K562 (cell line): ENCODE measurements around the gene ADD3. TPM values are rescaled to one million over a fixed set of nuclear protein-coding genes. Genes with fewer than 3 reads are reported as not detected.

Experiments used
- ARID3B ChIP-seq: fragments of 250-450 bp; sonication (Bioruptor Pico); IDR thresholded peaks from 2 replicates; pipeline ENCODE4 v1.4.0; 2020; ENCODE audit warnings: borderline replicate concordance
- ARNT ChIP-seq, 2 experiments: fragments of 450-650 bp; IDR thresholded peaks; 2 replicates each; pipeline ENCODE4 v1.6.1; 2016; ENCODE audit warnings: mild to moderate bottlenecking in 1 of 2
- ATF7 ChIP-seq: fragments of 450-650 bp; IDR thresholded peaks from 2 replicates; pipeline ENCODE4 v1.7.1; 2014; ENCODE audit warnings: mild to moderate bottlenecking, moderate library complexity
- BCL6 ChIP-seq: fragments of 250-450 bp; sonication (Bioruptor Pico); IDR thresholded peaks from 2 replicates; pipeline ENCODE4 v1.4.0; 2020
- C11orf30 ChIP-seq: fragments of 450-650 bp; IDR thresholded peaks from 2 replicates; pipeline ENCODE4 v1.6.1; 2016; ENCODE audit warnings: low read depth, mild to moderate bottlenecking
- DMBX1 ChIP-seq: fragments of 250-450 bp; sonication (Bioruptor Pico); IDR thresholded peaks from 2 replicates; pipeline ENCODE4 v1.8.0; 2022; ENCODE audit warnings: inconsistent platforms, mild to moderate bottlenecking, moderate library complexity, borderline replicate concordance
- DNMT1 ChIP-seq: fragments of 450-650 bp; IDR thresholded peaks from 2 replicates; pipeline ENCODE4 v1.6.1; 2016; ENCODE audit warnings: antibody characterized with exemption, mild to moderate bottlenecking
- ELK3 ChIP-seq: fragments of 450-650 bp; formaldehyde crosslinking; IDR thresholded peaks from 2 replicates; pipeline ENCODE4 v1.4.0; 2020; ENCODE audit warnings: mild to moderate bottlenecking
- FOXJ3 ChIP-seq: sonication (generic); formaldehyde crosslinking; IDR thresholded peaks from 2 replicates; pipeline ENCODE4 v1.4.0; 2020; ENCODE audit warnings: mild to moderate bottlenecking, missing genetic modification reagents
- FOXK1 ChIP-seq: sonication (generic); formaldehyde crosslinking; IDR thresholded peaks from 2 replicates; pipeline ENCODE4 v1.8.0; 2022; ENCODE audit warnings: missing genetic modification reagents, mild to moderate bottlenecking, borderline replicate concordance
- KLF16 ChIP-seq: IDR thresholded peaks from 2 replicates; pipeline ENCODE4 v1.6.1; 2016; ENCODE audit warnings: antibody characterized with exemption
- LARP7 ChIP-seq: fragments of 450-650 bp; IDR thresholded peaks from 2 replicates; pipeline ENCODE4 v1.6.1; 2016
- MAFG ChIP-seq: fragments of 450-650 bp; conservative IDR thresholded peaks from 2 replicates; pipeline ENCODE4 v1.6.1; 2016; ENCODE audit warnings: missing genetic modification characterization, missing compliant biosample characterization
- MXI1 ChIP-seq: IDR thresholded peaks from 2 replicates; pipeline ENCODE4 v1.6.1; 2011; ENCODE audit warnings: low read depth, mild to moderate bottlenecking, improper control_type of control experiment, low read length
- NONO ChIP-seq, 2 experiments: fragments of 200-400 bp in 1 of 2; fragments of 450-650 bp in 1 of 2; formaldehyde crosslinking in 1 of 2; IDR thresholded peaks; 2 replicates each; pipeline ENCODE4 v1.6.1; 2017; ENCODE audit warnings: low read depth in 2 of 2, mild to moderate bottlenecking in 2 of 2, moderate library complexity in 2 of 2, low read length in 1 of 2
- NRF1 ChIP-seq, 2 experiments: fragments of 450-650 bp; IDR thresholded peaks in 1 of 2; conservative IDR thresholded peaks in 1 of 2; 2 replicates each; pipeline ENCODE4 v1.6.1; 2014; ENCODE audit warnings: mild to moderate bottlenecking in 2 of 2
- RBM39 ChIP-seq: fragments of 200-400 bp; formaldehyde crosslinking; optimal IDR thresholded peaks from 2 replicates; pipeline ENCODE3; 2018; ENCODE audit warnings: low read depth, low read length
- SNRNP70 ChIP-seq: fragments of 200-400 bp; formaldehyde crosslinking; optimal IDR thresholded peaks from 2 replicates; pipeline ENCODE3; 2017; ENCODE audit warnings: low read depth, low read length
- VEZF1 ChIP-seq: fragments of 200-800 bp; sonication (Bioruptor generic); IDR thresholded peaks from 2 replicates; pipeline ENCODE4 v1.6.1; 2017; ENCODE audit warnings: missing genetic modification characterization, missing compliant biosample characterization
- ZC3H8 ChIP-seq: fragments of 450-650 bp; IDR thresholded peaks from 2 replicates; pipeline ENCODE4 v1.6.1; 2017
- ZNF436 ChIP-seq: fragments of 250-450, 450-650 bp; sonication (Bioruptor Pico); formaldehyde crosslinking; IDR thresholded peaks from 2 replicates; pipeline ENCODE4 v1.7.0; 2020; ENCODE audit warnings: mild to moderate bottlenecking
- ZNF639 ChIP-seq, 2 experiments: fragments of 200-800 bp in 1 of 2; sonication (Bioruptor generic) in 1 of 2; sonication (generic) in 1 of 2; formaldehyde crosslinking in 1 of 2; IDR thresholded peaks in 1 of 2; conservative IDR thresholded peaks in 1 of 2; 2 replicates each; pipeline versions ENCODE4 v1.5.0 to v1.6.1; 2016 to 2020; ENCODE audit warnings: missing compliant biosample characterization in 1 of 2, missing genetic modification characterization in 1 of 2, missing genetic modification reagents in 1 of 2
- ZNF76 ChIP-seq: fragments of 250-450 bp; sonication (Bioruptor Pico); IDR thresholded peaks from 2 replicates; pipeline ENCODE4 v1.4.0; 2020; ENCODE audit warnings: mild to moderate bottlenecking, moderate library complexity, borderline replicate concordance
- ZNF79 ChIP-seq: fragments of 250-450 bp; sonication (Bioruptor Pico); IDR thresholded peaks from 2 replicates; pipeline ENCODE4 v1.4.0; 2020; ENCODE audit warnings: low read depth, mild to moderate bottlenecking, moderate library complexity
- ZSCAN29 ChIP-seq: fragments of 450-650 bp; IDR thresholded peaks from 2 replicates; pipeline ENCODE4 v1.6.1; 2017
- polyA plus RNA-seq, 8 experiments: library from polyadenylated mRNA; depleted of rRNA in 4 of 8; stranded (reverse) in 5 of 8; unstranded in 3 of 8; fragments of >200 nt; fragmentation: Nextera tagmentation in 2 of 8; fragmentation: Illumina TruSeq in 1 of 8; extraction: Ambion mirVana in 2 of 8; extraction: Trizol in 1 of 8; gene quantifications; 2 replicates each; pipeline versions ENCODE4 v1.2.1 to v1.2.3, GENCODE V29; 2011 to 2014; ENCODE audit warnings: inconsistent platforms in 1 of 8, missing spikeins in 1 of 8
- total RNA-seq, 7 experiments: library from RNA; depleted of rRNA in 6 of 7; stranded (reverse); fragments of >200 nt in 6 of 7; fragmentation: Illumina TruSeq in 2 of 7; extraction: Trizol in 2 of 7; gene quantifications; 2 replicates each; pipeline versions ENCODE4 v1.2.1 to v1.2.3, GENCODE V29; 2011 to 2021; ENCODE audit warnings: low replicate concordance in 1 of 7
- TF ChIP-seq, protein P1 (sequence below): fragments of 250-450 bp; sonication (Bioruptor Pico); IDR thresholded peaks from 2 replicates; pipeline ENCODE4 v1.6.1; 2021; ENCODE audit warnings: mild to moderate bottlenecking

The ADD3 gene
- total and polyA plus RNA-seq, 9 of the 15 experiments (the other 6 are each of a cell fraction or from before 2014, with no cell fraction given) = 13.2 to 125 (median 31.7) TPM

DNA sequence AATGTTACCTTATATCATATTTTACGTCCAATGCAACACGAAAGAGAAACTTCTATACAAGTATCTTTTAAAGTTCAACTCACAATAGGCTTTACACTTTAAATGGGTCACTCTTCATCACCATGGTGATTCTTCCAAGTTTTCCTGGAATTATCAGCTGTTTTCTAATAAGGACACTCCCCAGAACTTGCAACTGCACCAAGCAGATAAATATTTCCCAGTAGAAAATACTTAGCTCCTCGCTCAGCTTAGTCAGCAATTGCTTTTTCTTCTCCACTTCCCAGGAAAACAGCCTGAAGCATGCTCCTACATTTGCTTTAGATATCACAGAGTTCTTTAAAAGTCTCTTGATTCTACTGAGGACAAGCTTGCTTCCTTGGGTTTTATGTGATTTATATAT, 25.7 kb upstream of the ADD3 start (continued):
- TF ChIP-seq ZNF639 (CRISPR knock-in tag; conservative IDR thresholded peaks at IDR 0.05 in 1 of 2, IDR thresholded peaks at IDR 0.05 in 1 of 2) = no peak
- TF ChIP-seq FOXK1 = no peak
- TF ChIP-seq ELK3 (CRISPR knock-in tag) = no peak
- no peak for TF ChIP-seq NRF1 (conservative IDR thresholded peaks at IDR 0.05 in 1 of 2, IDR thresholded peaks at IDR 0.05 in 1 of 2)
- no peak for TF ChIP-seq DNMT1
- TF ChIP-seq ARID3B (CRISPR knock-in tag) = no peak
- TF ChIP-seq ZNF76 (CRISPR knock-in tag) = no peak
- 0 out of 4 replicates have a peak, but pooled peaks of 1 of the 2 experiments have one; percentile 13 for TF ChIP-seq ARNT (IDR thresholded peaks at IDR 0.05)
- no peak for TF ChIP-seq ZSCAN29
- no peak for TF ChIP-seq ZNF79 (CRISPR knock-in tag)
- TF ChIP-seq, protein P1, sequence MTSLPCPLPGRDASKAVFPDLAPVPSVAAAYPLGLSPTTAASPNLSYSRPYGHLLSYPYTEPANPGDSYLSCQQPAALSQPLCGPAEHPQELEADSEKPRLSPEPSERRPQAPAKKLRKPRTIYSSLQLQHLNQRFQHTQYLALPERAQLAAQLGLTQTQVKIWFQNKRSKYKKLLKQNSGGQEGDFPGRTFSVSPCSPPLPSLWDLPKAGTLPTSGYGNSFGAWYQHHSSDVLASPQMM (CRISPR knock-in tag) = no peak
- TF ChIP-seq SNRNP70 = no peak
- no peak for TF ChIP-seq BCL6 (CRISPR knock-in tag)
- TF ChIP-seq MXI1 = 0 out of 2 replicates have a peak, but pooled peaks have one; percentile 33
- no peak for TF ChIP-seq FOXJ3
- TF ChIP-seq VEZF1 = no peak
- TF ChIP-seq KLF16 = no peak
- no peak for TF ChIP-seq DMBX1 (CRISPR knock-in tag)
- TF ChIP-seq LARP7 = no peak
- no peak for TF ChIP-seq ZC3H8
- TF ChIP-seq ATF7 = no peak
- TF ChIP-seq ZNF436 = no peak
- peak; percentile 81 for TF ChIP-seq C11orf30
- peak; percentile 52; the same call in 1 of the 2 replicates for TF ChIP-seq MAFG
- no peak for TF ChIP-seq NONO (IDR thresholded peaks at IDR 0.05; ENCODE audit: low read depth in 2 of 2, low read length in 1 of 2)
- no peak for TF ChIP-seq RBM39
